Measurements from ENCODE around the gene CTDP1.

The CTDP1 gene

DNA sequence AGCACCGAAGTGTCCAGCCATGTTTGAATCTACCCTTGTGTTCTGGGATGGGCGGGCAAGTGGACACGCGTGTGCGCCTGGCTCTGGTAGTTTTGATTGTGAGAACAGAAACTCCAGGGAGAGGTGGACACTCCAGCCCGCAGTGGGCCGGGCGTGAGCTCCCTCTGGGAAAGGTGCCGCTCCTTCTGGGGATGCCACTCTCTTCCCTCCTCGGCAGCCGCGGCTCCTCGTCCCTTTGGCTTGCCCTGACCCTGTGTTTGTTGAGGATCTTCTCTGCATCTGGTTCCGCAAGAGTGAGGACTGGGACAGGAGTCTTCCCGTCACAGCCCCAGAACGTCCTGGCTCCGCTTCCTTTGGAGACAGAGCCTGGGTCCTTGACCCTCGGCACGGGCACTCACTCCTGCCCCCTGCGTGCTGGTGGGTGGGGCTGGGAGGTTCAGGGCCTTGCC, 1.3 kb downstream of the CTDP1 start:
- H3K4me3 ChIP-seq (ENCODE audit: low read depth in 1 of 2, low read length in 1 of 2) = peak overlapping the region; percentile 96
- H3K4me1 ChIP-seq (ENCODE audit: control insufficient read depth in 1 of 2, insufficient read depth in 1 of 2, low read depth in 1 of 2, low read length in 1 of 2) = peaks cover 63 to 65% of the 10 kb centered on the region in 2 experiments
- H3K9me3 ChIP-seq = no peaks in the 10 kb centered on the region
- TF ChIP-seq, protein P1, sequence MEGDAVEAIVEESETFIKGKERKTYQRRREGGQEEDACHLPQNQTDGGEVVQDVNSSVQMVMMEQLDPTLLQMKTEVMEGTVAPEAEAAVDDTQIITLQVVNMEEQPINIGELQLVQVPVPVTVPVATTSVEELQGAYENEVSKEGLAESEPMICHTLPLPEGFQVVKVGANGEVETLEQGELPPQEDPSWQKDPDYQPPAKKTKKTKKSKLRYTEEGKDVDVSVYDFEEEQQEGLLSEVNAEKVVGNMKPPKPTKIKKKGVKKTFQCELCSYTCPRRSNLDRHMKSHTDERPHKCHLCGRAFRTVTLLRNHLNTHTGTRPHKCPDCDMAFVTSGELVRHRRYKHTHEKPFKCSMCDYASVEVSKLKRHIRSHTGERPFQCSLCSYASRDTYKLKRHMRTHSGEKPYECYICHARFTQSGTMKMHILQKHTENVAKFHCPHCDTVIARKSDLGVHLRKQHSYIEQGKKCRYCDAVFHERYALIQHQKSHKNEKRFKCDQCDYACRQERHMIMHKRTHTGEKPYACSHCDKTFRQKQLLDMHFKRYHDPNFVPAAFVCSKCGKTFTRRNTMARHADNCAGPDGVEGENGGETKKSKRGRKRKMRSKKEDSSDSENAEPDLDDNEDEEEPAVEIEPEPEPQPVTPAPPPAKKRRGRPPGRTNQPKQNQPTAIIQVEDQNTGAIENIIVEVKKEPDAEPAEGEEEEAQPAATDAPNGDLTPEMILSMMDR (IDR thresholded peaks at IDR 0.05) = no peak
- peak overlapping the region; percentile 96 for H3K27ac ChIP-seq
- no peaks in the 10 kb centered on the region for H3K36me3 ChIP-seq
- no peaks in the 10 kb centered on the region for H3K27me3 ChIP-seq

DNA sequence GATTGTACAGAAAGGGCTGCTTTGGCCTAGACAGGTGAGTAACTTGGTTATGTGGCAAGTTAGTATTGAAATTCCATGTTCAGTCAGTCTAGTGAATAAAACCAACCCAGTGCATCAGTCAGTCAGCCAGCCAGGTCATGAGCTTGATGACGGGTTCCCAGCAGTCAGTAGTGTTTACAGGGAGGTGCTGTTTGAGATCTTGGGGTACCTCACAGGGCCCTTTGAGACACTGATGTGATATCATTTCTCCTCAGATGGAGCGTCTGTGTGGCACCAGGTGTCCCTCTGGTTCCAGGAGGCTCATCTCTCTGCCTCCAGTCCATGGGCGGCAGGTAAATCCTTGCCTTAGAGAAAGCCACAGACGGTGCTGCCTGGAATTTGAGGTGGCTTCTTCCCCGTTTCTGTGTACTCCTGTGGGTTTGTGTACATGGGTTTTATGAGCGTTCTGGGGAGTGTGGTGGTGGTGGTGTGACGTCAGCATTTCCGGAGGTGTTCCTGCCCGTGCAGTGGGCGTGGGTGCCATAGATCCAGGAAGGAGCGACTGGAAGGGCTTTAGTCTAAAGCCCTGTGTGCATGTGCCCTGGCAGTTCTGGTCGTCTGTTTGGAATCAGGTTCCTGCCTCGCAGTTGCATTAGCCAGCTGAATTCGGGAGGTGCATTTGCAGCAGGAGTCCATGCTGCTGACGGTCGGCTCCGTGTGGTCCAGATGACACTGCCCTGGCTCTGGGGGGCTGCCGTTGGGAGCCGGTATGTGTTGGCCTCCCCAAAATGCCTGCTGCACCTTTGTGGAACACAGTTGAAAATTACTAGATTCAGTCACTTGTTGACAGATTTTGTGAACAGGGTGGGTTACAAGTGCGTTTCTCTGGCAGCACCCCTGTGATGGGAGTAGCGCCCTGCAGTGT, 2.1 kb downstream of the CTDP1 start:
- H3K27me3 ChIP-seq = no peaks in the 10 kb centered on the region
- no peaks in the 10 kb centered on the region for H3K9me3 ChIP-seq
- H3K4me1 ChIP-seq (ENCODE audit: control insufficient read depth in 1 of 2, insufficient read depth in 1 of 2, low read depth in 1 of 2, low read length in 1 of 2) = peaks cover 63 to 65% of the 10 kb centered on the region in 2 experiments
- H3K27ac ChIP-seq = peak overlapping the region; percentile 96
- H3K4me3 ChIP-seq (ENCODE audit: low read depth in 1 of 2, low read length in 1 of 2) = peak overlapping the region; percentile 96
- TF ChIP-seq, protein P1 (IDR thresholded peaks at IDR 0.05) = no peak
- no peaks in the 10 kb centered on the region for H3K36me3 ChIP-seq

DNA sequence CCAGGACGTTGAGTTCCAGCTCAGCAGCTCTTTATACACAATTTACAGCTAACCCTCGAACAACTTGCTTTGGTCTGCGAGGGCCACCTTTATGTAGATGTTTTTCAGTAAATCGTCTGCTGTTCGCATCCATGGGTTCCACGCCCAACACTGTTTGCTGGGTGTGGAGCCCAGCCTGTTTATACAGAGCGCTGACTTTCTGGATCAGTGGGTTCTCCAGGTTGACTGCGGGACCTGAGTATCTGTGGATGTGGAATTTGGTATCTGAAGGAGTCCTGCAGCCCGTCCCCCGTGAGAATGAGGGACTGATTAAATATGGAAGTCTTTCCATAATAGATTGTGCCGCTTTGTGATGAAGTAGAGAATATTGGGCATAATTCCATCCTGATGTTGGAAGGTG, 2.9 kb downstream of the CTDP1 start:
- Histone ChIP-seq H3K9me3 (no peaks in the 10 kb centered on the region), H3K36me3 (no peaks in the 10 kb centered on the region), H3K27ac (peak overlapping the region; percentile 96), H3K4me1 (ENCODE audit: control insufficient read depth in 1 of 2, insufficient read depth in 1 of 2, low read depth in 1 of 2, low read length in 1 of 2) (peaks cover 63 to 65% of the 10 kb centered on the region in 2 experiments), H3K4me3 (ENCODE audit: low read depth in 1 of 2, low read length in 1 of 2) (peak overlapping the region; percentile 96), H3K27me3 (no peaks in the 10 kb centered on the region)
- TF ChIP-seq, protein P1 (IDR thresholded peaks at IDR 0.05) = no peak

- Histone ChIP-seq H3K36me3 (peaks cover 6% of the 10 kb centered on the region), H3K27me3 (no peaks in the 10 kb centered on the region), H3K9me3 (no peaks in the 10 kb centered on the region), H3K27ac (peak overlapping the region; percentile 96), H3K4me3 (ENCODE audit: low read depth in 1 of 2, low read length in 1 of 2) (peak overlapping the region; percentile 96), H3K4me1 (ENCODE audit: control insufficient read depth in 1 of 2, insufficient read depth in 1 of 2, low read depth in 1 of 2, low read length in 1 of 2) (peaks cover 63 to 64% of the 10 kb centered on the region in 2 experiments)
- TF ChIP-seq, protein P1 (IDR thresholded peaks at IDR 0.05) = peak; percentile 28
Measured at GRCh38 chr18:79682894-79683625, 3.5 kb downstream of the CTDP1 start.

- H3K4me1 ChIP-seq (ENCODE audit: control insufficient read depth in 1 of 2, insufficient read depth in 1 of 2, low read depth in 1 of 2, low read length in 1 of 2) = peaks cover 56 to 57% of the 10 kb centered on the region in 2 experiments
Measured at GRCh38 chr18:79683626-79684282, 4.2 kb downstream of the CTDP1 start.

More at GRCh38 chr18:79683626-79684282, 4.2 kb downstream of the CTDP1 start:
- Histone ChIP-seq H3K4me3 (ENCODE audit: low read depth in 1 of 2, low read length in 1 of 2) (no peak overlapping the region), H3K27ac (peak overlapping the region; percentile 96), H3K36me3 (peaks cover 7% of the 10 kb centered on the region), H3K9me3 (no peaks in the 10 kb centered on the region), H3K27me3 (no peaks in the 10 kb centered on the region)
- TF ChIP-seq, protein P1 (IDR thresholded peaks at IDR 0.05) = no peak

Measured in neutrophil (primary cell).